Prostate gland (tissue), 2 donors: ENCODE data around the gene DAAM1.

Experiments used
- CTCF ChIP-seq, 4 experiments: fragments of 200-600 bp in 2 of 4; fragments of 450-650 bp in 2 of 4; sonication (generic) in 2 of 4; IDR thresholded peaks; 1 replicate in 3 of 4; 2 replicates in 1 of 4; pipeline ENCODE4 v1.5.1; 2016 to 2019; ENCODE audit warnings: antibody characterized with exemption in 4 of 4, mild to moderate bottlenecking in 2 of 4, moderate library complexity in 2 of 4
- POLR2AphosphoS5 ChIP-seq: sonication (generic); formaldehyde crosslinking; IDR thresholded peaks from one replicate; pipeline ENCODE4 v1.6.1; 2017; ENCODE audit warnings: antibody characterized with exemption

- TF ChIP-seq CTCF (IDR thresholded peaks at IDR 0.05): no peak
- TF ChIP-seq POLR2AphosphoS5: no peak
Measured at GRCh38 chr14:59320763-59321625, 132.5 kb downstream of the DAAM1 start.
